Epithelial cell of proximal tubule (primary cell): ENCODE measurements around the gene SMC1B. TPM values are rescaled to one million over a fixed set of nuclear protein-coding genes. Genes with fewer than 3 reads are reported as not detected.

ENCODE experiments used
- DNase-seq: peaks from one replicate; pipeline ENCODE4 v3.0.0-alpha.2; 2011; ENCODE audit warnings: low read depth
- H3K4me3 ChIP-seq: 2 replicates; pipeline ENCODE4 v1.5.1; 2011; ENCODE audit warnings: low read depth, mild to moderate bottlenecking, low read length
- total RNA-seq: library from RNA; depleted of rRNA; stranded (reverse); fragments of >200 nt; gene quantifications from 2 replicates; pipeline ENCODE4 v1.2.3, GENCODE V29; 2015
- TF ChIP-seq, protein P1 (sequence below): conservative IDR thresholded peaks from 2 replicates; pipeline ENCODE4 v1.5.1; 2012; ENCODE audit warnings: low read depth, mild to moderate bottlenecking, low read length

SMC1B gene
- total RNA-seq, 1 donor from 2014 or later, result 0.63 TPM

DNA sequence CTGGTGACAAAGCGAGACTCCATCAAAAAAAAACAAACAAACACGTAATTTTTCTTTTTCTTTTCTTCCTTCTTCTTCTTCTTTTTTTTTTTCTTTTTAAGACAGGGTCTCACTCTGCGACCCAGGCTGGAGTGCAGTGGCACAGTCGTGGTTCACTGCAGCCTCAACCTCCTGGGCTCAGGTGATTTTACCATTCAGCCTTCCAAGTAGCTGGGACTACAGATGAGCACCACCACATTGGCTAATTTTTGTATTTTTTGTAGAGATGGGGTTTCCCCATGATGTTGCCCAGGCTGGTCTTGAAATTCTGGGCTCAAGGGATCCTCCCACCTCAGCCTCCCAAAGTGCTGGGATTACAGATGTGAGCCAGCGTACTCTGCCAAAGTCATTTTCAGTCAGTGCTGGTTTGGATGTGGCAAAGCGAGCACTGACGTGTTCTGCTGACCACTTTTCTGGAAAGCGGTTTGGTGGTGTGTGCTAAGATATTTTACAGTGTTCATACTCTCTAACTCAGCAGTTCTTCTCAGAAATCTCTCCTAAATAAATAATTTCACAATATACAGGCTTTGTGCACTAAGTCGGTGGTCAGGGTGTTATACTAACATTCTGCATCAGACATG, 92.9 kb downstream of the SMC1B start:
- TF ChIP-seq, protein P1, sequence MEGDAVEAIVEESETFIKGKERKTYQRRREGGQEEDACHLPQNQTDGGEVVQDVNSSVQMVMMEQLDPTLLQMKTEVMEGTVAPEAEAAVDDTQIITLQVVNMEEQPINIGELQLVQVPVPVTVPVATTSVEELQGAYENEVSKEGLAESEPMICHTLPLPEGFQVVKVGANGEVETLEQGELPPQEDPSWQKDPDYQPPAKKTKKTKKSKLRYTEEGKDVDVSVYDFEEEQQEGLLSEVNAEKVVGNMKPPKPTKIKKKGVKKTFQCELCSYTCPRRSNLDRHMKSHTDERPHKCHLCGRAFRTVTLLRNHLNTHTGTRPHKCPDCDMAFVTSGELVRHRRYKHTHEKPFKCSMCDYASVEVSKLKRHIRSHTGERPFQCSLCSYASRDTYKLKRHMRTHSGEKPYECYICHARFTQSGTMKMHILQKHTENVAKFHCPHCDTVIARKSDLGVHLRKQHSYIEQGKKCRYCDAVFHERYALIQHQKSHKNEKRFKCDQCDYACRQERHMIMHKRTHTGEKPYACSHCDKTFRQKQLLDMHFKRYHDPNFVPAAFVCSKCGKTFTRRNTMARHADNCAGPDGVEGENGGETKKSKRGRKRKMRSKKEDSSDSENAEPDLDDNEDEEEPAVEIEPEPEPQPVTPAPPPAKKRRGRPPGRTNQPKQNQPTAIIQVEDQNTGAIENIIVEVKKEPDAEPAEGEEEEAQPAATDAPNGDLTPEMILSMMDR, result no peak
- no peak overlapping the region for H3K4me3 ChIP-seq
- no peak for DNase-seq

DNA sequence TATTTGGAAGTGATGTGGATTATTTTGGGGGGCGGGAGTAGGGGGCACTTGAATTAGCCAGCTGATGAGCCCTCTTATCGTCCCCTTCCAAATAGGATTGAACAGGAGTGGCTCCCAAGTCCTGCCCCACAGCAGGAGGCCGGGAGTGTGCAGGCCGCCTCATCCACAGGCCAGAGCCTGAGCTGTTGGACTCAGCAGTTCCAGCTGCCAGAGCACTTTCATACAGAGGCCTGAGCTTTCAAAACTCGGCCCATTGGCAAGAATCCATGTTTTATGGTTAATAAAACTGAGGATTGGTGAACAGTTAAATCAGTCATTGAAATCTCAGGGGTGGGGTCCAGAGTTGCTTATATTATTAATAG, 94.1 kb downstream of the SMC1B start:
- no peak for DNase-seq
- TF ChIP-seq, protein P1, result no peak
- H3K4me3 ChIP-seq, result no peak overlapping the region

DNA sequence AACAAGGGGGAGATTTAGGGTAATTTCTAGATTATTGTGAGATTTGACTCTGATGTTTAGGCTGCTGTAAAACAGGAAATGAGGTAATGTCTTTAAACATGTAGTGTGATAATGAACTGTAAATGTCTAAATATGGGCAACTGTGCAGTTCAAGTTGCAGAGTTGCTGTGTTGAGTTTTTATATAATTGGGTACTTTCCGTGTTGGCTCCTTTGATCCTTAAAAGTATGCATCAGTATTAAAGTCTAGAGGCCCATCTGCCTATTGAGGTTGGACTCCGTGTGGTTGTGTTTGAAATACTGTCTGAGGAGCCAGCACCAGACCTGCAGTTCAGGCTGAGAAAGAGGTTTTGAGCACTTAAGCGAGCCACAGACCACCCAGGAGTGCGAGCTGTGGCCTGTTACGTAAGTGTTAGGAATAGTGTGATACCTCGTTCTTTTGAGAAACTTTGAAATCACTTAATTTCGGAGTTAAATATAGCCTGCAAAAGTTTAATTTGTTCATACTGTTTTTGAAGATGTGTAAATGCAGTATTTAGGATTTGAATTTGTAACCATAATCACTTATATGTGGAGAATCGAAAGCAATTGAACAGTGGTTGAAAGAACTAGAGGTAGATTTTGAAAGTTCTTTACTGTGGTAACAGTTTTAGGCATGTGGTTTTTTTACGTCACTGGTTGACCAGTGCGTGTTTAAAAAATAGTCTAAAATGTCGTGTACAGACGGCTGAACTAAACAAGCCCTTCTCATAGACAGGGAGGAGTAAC, 94.7 kb downstream of the SMC1B start:
- no peak for DNase-seq
- TF ChIP-seq, protein P1, result no peak
- H3K4me3 ChIP-seq, result no peak overlapping the region

DNA sequence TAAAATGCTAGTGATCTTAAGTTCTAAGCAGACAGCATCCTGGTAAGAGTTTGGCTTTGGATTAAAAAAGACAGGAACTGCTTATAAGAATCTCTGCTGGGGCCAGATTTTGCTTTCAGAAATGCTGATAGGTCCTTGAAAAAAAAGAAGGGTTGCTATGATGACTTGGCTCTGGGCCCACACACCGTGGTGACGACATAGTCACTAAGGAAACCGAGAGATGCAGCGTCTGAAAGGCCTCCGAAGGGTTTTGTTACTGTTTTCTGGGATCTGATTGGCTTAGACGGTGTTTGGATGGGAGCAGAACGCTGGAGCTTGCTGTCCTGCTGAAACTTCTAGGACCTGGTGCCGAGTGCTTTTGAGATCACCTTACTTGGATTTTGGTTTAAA, 95.2 kb downstream of the SMC1B start:
- TF ChIP-seq, protein P1, result no peak
- no peak for DNase-seq
- no peak overlapping the region for H3K4me3 ChIP-seq

DNA sequence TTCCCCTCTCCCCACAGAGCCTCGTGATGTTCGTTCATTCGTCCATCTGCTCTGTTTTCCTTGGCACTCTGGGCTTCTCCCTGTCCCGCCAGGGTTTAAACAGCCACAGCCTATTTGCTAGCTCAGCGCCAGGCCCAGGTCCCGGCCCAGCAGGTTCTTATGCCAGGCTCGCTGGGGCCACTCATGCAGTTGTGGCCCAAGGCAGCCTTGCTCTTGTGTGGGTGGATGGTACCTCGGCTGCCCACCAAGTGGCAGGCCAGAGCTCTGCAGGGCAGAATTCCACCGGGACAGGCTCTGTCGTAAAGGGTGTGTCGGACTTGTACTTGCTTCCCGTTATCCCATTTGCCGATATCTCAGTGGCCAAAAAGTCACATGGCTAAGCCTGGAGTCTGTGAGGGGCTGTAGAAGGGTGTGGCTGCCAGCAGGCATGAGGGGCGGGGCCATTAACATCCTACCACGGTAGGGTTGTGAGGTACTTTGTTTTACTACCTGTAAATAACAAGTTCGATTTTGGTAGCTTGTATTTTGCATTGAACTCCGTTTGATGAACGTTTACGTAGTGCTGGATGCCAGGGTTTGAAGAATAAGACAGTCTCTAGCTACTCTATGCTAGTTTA, 95.7 kb downstream of the SMC1B start:
- no peak for DNase-seq
- TF ChIP-seq, protein P1, result peak; percentile 29
- H3K4me3 ChIP-seq, result no peak overlapping the region

DNA sequence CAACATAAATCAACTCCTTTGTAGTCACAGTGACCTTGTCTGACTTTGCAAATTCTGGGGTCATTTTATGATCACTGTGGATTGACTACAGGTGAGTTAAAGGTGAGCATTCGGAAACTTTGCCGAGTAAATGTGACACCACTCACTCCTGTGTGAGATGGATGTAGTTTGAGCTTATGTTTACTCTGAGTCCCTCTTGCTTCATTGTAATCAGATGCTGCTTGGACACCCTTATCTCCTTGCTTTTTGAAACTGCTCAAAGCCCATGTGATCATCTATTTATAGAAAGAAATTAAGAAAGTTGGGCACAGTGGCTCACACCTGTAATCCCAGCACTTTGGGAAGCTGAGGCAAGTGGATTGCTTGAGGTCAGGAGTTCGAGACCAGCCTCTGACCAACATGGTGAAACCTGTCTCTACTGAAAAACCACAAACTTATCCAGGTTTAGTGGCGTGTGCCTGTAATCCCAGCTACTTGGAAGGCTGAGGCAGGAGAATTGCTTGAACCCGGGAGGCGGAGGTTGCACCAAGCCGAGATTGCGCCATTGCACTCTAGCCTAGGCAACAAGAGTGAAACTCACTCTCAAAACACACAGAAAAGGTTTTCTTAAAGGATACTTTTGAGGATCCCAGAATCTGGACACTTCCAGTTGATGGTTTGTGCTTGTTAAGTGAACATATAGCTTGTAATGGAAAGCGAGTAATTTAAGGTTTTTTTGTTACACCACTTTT, 96.4 kb downstream of the SMC1B start:
- TF ChIP-seq, protein P1, result no peak
- no peak overlapping the region for H3K4me3 ChIP-seq
- no peak for DNase-seq
